ENCODE results near the gene SPATA24.

DNA sequence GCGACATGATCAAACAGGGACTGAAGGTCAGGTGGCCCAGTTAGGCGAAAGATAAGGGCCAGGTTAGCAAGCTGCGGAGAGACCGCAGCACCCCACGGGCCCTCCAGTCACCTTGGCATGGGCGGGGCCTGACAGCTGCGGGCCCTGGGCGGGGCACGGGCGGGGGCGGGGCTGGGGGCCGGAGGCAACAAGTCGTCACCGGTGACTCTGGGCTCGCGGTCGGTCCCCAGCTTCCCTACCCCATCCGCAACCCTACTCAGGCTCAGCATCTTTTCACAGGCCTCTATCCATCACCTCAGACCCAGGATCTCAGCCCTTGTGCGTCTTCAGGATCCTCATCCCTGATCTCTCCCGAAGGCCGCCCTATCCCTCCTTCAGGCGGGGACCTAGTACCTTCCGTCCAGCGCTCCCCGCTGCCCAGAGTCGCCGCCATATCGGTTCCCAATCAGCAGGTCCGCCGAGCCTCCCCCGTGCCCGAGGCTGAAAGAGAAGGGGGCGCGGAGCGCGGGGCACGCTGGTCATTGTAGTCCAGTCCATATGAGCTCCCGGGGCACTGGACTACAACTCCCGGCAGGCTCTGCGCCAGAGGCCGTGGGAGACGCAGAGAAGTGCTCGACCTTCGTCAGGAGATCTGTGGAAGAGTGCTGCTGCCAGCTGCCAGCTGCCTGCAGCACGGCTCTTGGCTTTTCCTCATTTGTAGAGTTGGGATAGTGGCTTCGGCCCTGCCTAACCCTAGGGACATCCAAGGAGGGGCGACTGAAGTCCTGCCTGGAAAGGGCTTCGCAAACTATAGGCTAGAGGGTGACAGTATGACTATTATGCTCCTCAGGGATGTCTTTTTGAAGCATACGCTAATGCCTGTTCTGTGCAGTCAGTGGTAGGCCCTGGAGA lies 35.4 kb upstream of the SPATA24 start, which contains the start of gene DNAJC18:
- TF ChIP-seq POLR2A (IDR thresholded peaks at IDR 0.05; ENCODE audit: low read length) (peak; percentile 46), GATA1 (IDR thresholded peaks at IDR 0.05; ENCODE audit: low read depth, low read length) (no peak)

Data from erythroblast (primary cell).